Esophagus muscularis mucosa (tissue), 4 donors: ENCODE results near the gene MLXIPL. TPM values are rescaled to one million over a fixed set of nuclear protein-coding genes. Genes with fewer than 3 reads are reported as not detected.
A peak's percentile ranks its signal among the peaks of the same experiment; 100 is the strongest.
"Not testable (repeated sequence)": the region's sequence is repeated elsewhere in the genome, so short reads cannot be mapped to it uniquely, and the experiment has no call there.

Experiments
- DNase-seq: peaks from one replicate; pipeline ENCODE4 v3.0.0-alpha.2; 2017; ENCODE audit errors: extremely low spot score
- H3K27ac ChIP-seq, 4 donors: fragments of 200-600 bp; sonication (generic); replicated peaks in 1 of 4; 1 replicate in 3 of 4; 2 replicates in 1 of 4; pipeline ENCODE4 v1.5.1; 2016 to 2019; ENCODE audit warnings: mild to moderate bottlenecking in 1 of 4
- H3K27me3 ChIP-seq, 4 donors: fragments of 200-600 bp; sonication (generic); one replicate each; pipeline versions ENCODE4 v1.5.1 to v1.6.0; 2016 to 2019
- H3K36me3 ChIP-seq, 4 donors: fragments of 200-600 bp; sonication (generic); one replicate each; pipeline ENCODE4 v1.5.1; 2016 to 2019
- H3K4me1 ChIP-seq, 4 donors: fragments of 200-600 bp; sonication (generic); one replicate each; pipeline ENCODE4 v1.5.1; 2016 to 2019
- H3K4me3 ChIP-seq, 4 donors: fragments of 200-600 bp; sonication (generic); 1 replicate in 2 of 4; 2 replicates in 2 of 4; pipeline ENCODE4 v1.5.1; 2016 to 2019; ENCODE audit warnings: mild to moderate bottlenecking in 4 of 4, moderate library complexity in 1 of 4
- H3K9me3 ChIP-seq, 4 donors: fragments of 200-600 bp; sonication (generic); 1 replicate in 3 of 4; 2 replicates in 1 of 4; pipeline ENCODE4 v1.5.1; 2016 to 2019
- EP300 ChIP-seq: sonication (generic); formaldehyde crosslinking; IDR thresholded peaks from one replicate; pipeline ENCODE4 v1.6.1; 2017; ENCODE audit warnings: antibody characterized with exemption
- POLR2A ChIP-seq: fragments of 450-650 bp; IDR thresholded peaks from one replicate; pipeline ENCODE4 v1.6.1; 2017; ENCODE audit warnings: antibody characterized with exemption, moderate library complexity, mild to moderate bottlenecking, low read depth
- POLR2AphosphoS5 ChIP-seq, 2 donors: sonication (generic); formaldehyde crosslinking; IDR thresholded peaks; one replicate each; pipeline ENCODE4 v1.6.1; 2017; ENCODE audit warnings: antibody characterized with exemption in 2 of 2
- WGBS: methylation state at CpG from one replicate; pipeline ENCODE4 v1.1.5; 2018; 5-methylcytosine and 5-hydroxymethylcytosine counted together
- intact Hi-C: fragments of 100-400 bp; cut with DNase I; formaldehyde crosslinking; loops from one replicate; pipeline ENCODE4 v1.15.1; 2023
- total RNA-seq, 4 donors: library from RNA; depleted of rRNA; stranded (reverse); fragments of >200 nt; gene quantifications; one replicate each; pipeline versions ENCODE4 v1.1.0 to v1.2.1, GENCODE V29; 2016
- TF ChIP-seq, protein P1 (sequence below), 3 experiments: fragments of 200-600 bp in 2 of 3; fragments of 450-650 bp in 1 of 3; sonication (generic) in 2 of 3; IDR thresholded peaks; one replicate each; pipeline ENCODE4 v1.5.1; 2017 to 2019; ENCODE audit warnings: antibody characterized with exemption in 3 of 3, mild to moderate bottlenecking in 2 of 3, moderate library complexity in 1 of 3

The MLXIPL gene
- total RNA-seq, 4 donors from 2014 or later, result 6.5 to 19.5 (median 10.3) TPM

DNA sequence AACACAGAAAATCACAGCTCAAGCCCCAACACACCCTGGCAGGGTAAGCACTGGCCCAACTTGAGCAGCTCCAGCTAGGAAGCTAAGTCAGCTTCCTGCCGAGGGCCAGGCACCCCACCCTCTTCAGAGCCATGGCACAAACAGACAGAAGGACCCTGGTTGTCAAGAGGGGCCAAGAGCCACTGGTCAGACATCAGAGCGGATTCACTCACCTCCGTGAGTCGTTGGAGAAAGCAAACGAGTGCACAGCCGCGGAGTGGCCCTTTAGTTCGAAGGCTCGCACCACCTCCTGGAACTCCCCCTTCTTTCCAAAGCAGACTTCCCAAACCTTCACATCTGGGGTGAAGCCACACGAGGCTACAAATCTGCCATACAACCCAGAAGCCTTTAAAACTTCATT, 53.3 kb downstream of the MLXIPL start:
- no peak for DNase-seq
- TF ChIP-seq POLR2AphosphoS5 (IDR thresholded peaks at IDR 0.05) (no peak), POLR2A (no peak), EP300 (no peak)
- TF ChIP-seq, protein P1, sequence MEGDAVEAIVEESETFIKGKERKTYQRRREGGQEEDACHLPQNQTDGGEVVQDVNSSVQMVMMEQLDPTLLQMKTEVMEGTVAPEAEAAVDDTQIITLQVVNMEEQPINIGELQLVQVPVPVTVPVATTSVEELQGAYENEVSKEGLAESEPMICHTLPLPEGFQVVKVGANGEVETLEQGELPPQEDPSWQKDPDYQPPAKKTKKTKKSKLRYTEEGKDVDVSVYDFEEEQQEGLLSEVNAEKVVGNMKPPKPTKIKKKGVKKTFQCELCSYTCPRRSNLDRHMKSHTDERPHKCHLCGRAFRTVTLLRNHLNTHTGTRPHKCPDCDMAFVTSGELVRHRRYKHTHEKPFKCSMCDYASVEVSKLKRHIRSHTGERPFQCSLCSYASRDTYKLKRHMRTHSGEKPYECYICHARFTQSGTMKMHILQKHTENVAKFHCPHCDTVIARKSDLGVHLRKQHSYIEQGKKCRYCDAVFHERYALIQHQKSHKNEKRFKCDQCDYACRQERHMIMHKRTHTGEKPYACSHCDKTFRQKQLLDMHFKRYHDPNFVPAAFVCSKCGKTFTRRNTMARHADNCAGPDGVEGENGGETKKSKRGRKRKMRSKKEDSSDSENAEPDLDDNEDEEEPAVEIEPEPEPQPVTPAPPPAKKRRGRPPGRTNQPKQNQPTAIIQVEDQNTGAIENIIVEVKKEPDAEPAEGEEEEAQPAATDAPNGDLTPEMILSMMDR (IDR thresholded peaks at IDR 0.05), result no peak
- H3K4me1 ChIP-seq, result peaks cover 0 to 10% (median 3%) of the 10 kb centered on the region in 4 donors
- peaks cover 44 to 76% (median 66%) of the 10 kb centered on the region in 4 donors for H3K36me3 ChIP-seq
- no peaks in the 10 kb centered on the region for H3K9me3 ChIP-seq
- 93% methylated on average over 10 of the region's 10 CpGs for WGBS
- intact Hi-C loops, result no loop called here
- H3K4me3 ChIP-seq, result no peak overlapping the region
- no peak overlapping the region for H3K27ac ChIP-seq
- H3K27me3 ChIP-seq, result no peaks in the 10 kb centered on the region

DNA sequence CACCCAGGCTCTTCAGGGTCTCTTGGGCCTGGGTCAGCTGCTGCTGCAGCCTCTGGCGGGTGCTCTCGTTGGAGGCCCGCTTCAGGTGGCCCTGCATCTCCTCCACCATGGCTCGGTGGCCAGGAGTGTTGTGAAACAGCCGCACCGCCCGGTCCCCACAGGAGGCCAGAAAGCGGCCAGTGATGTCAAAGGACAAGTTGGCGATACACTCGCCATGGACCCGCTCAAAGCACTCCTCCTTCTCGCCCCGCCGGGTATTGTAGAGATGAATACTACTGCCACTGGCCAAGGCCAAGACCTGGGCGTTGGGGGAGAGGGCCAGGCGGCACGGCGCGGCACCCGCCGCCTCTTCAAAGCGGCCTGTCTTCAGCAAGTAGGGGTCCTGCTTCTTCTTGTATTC, 53.8 kb downstream of the MLXIPL start:
- WGBS, result 97% methylated on average over 5 of the region's 22 CpGs
- intact Hi-C loops, result no loop called here
- no peaks in the 10 kb centered on the region for H3K9me3 ChIP-seq
- H3K4me3 ChIP-seq, result no peak overlapping the region
- TF ChIP-seq EP300, result no peak
- no peak for TF ChIP-seq POLR2AphosphoS5 (IDR thresholded peaks at IDR 0.05)
- DNase-seq, result no peak
- H3K36me3 ChIP-seq, result peaks cover 44 to 72% (median 64%) of the 10 kb centered on the region in 4 donors
- no peaks in the 10 kb centered on the region for H3K27me3 ChIP-seq
- H3K4me1 ChIP-seq, result peaks cover 0 to 6% (median 1%) of the 10 kb centered on the region in 4 donors
- no peak overlapping the region for H3K27ac ChIP-seq

DNA sequence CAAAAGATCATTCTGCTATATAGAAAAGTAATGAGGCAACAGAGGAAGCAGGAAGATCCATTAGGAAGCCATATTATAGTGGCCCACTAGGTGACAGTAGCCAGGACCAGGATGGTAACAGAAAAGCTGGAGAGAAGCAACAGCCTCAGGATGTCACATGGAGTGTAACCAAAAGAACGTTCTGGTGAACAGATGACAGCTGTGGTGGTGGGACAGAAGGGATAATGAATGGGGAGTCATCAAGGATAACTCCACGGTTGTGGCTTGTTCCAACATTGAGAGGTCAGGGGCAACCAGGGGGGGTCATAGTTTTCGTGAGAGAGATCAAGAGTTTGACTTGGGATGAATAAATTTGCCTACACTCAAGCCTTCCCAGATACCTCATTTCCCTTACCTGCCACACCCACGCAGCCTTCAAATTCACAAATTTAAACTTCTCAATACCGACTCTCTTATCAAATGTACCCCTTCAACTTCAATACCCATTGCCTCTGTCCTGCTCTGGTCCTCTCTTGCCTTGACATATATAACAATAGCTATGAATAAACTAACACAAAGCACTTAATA, 55.2 kb downstream of the MLXIPL start:
- no peak for TF ChIP-seq POLR2AphosphoS5 (IDR thresholded peaks at IDR 0.05)
- TF ChIP-seq EP300, result no peak
- TF ChIP-seq POLR2A, result no peak
- TF ChIP-seq, protein P1 (IDR thresholded peaks at IDR 0.05), result no peak
- intact Hi-C loops, result no loop called here
- 79% methylated on average over 5 of the region's 5 CpGs for whole genome bisulfite sequencing
- Histone ChIP-seq H3K36me3 (peaks cover 44 to 59% (median 54%) of the 10 kb centered on the region in 4 donors), H3K27ac (no peak overlapping the region), H3K27me3 (no peaks in the 10 kb centered on the region), H3K4me1 (no peaks in the 10 kb centered on the region), H3K9me3 (no peaks in the 10 kb centered on the region), H3K4me3 (no peak overlapping the region)
- DNase-seq, result no peak

DNA sequence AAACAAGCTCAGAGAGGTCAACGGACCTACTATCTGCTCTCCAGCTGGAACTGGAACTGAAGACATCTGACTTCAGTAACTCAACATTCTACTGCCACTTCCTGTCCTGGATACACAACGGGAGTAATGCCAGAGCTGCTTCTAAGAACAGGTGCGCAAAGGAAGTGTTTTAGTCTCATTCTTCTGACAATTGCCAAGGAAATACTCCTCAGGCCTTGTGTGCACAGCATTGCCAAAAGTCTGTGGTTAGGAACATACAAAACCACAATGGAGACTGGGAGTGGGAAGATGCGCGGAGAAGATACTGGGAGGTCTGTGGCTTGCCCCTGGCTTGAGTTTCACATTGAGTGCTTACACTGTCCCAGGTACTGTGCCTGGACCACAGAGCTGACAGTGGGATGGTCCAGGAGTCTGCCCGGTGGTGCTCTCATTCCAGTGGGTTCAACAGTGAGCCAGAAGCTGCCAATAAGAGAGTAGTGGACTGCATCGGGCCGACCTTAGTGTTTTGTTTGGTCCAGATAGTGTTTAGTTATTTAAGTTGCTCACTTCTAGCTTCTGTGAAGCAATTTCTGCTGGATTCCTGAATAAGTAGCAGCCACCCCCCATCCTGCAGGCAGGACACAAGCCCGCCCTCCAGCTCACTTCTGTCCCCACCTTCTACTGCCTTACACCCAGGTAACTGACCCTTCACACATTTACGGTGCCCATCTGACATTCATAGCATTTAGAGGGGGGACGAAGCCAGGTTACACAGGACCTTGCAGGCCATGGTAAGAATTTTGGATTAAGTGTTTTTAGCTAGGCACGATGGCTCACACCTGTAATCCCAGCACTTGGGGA, 56.3 kb downstream of the MLXIPL start:
- intact Hi-C loops, result no loop called here
- H3K36me3 ChIP-seq, result peaks cover 33 to 49% (median 44%) of the 10 kb centered on the region in 4 donors
- H3K4me1 ChIP-seq, result no peaks in the 10 kb centered on the region
- no peak for DNase-seq
- H3K9me3 ChIP-seq, result no peaks in the 10 kb centered on the region
- H3K27me3 ChIP-seq, result no peaks in the 10 kb centered on the region
- no peak overlapping the region for H3K4me3 ChIP-seq
- TF ChIP-seq EP300, result no peak
- no peak for TF ChIP-seq POLR2A
- TF ChIP-seq, protein P1 (IDR thresholded peaks at IDR 0.05), result no peak
- H3K27ac ChIP-seq, result no peak overlapping the region
- WGBS, result 76% methylated on average over 12 of the region's 12 CpGs

DNA sequence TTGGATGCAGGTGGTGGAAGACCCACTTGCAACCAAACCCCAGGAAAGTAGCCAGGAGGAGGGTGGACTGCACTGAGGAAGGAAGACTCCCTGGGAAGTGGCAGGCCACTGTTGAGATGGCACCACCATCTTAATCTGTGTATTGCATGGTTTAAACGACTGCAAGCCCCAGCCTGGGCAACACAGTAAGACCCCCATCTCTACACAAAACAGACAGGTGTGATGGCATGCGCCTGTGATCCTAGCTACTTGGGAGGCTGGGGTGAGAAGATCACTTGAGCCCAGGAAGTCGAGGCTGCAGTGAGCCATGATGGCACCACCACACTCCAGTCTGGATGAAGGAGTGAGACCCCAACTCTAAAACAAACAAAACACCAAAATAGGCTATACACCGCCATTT, 57.2 kb downstream of the MLXIPL start:
- TF ChIP-seq EP300, result no peak
- no peak for TF ChIP-seq POLR2AphosphoS5 (IDR thresholded peaks at IDR 0.05)
- TF ChIP-seq POLR2A, result no peak
- TF ChIP-seq, protein P1 (IDR thresholded peaks at IDR 0.05), result no peak
- no peak for DNase-seq
- Histone ChIP-seq H3K9me3 (no peaks in the 10 kb centered on the region), H3K36me3 (peaks cover 24 to 39% (median 34%) of the 10 kb centered on the region in 4 donors), H3K4me1 (no peaks in the 10 kb centered on the region), H3K4me3 (no peak overlapping the region), H3K27ac (no peak overlapping the region), H3K27me3 (no peaks in the 10 kb centered on the region)
- 90% methylated on average over 4 of the region's 4 CpGs for WGBS
- intact Hi-C loops, result no loop called here

DNA sequence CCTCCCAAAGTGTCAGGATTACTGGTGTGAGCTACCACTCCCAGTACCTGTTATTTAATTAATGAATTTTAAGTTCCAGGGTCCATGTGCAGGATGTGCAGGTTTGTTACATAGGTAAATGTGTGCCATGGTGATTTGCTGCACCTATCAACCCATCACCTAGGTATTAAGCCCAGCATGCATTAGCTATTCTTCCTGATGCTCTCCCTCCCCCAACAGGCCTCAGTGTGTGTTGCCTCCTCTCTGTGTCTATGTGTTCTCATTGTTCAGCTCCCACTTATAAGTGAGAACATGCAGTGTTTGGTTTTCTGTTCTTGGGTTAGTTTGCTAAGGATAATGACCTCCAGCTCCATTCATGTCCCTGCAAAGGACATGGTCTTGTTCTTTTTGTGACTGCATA, 57.9 kb downstream of the MLXIPL start:
- H3K4me3 ChIP-seq, result peak overlapping the region in 1 of 4 donors; percentile 17
- intact Hi-C loops, H3K4me1 ChIP-seq, H3K9me3 ChIP-seq, DNase-seq, H3K27ac ChIP-seq, H3K27me3 ChIP-seq: not testable (repeated sequence)
- H3K36me3 ChIP-seq, result peaks cover 17 to 32% (median 27%) of the 10 kb centered on the region in 4 donors
